ENCODE data around the gene AHDC1.

AHDC1 gene

DNA sequence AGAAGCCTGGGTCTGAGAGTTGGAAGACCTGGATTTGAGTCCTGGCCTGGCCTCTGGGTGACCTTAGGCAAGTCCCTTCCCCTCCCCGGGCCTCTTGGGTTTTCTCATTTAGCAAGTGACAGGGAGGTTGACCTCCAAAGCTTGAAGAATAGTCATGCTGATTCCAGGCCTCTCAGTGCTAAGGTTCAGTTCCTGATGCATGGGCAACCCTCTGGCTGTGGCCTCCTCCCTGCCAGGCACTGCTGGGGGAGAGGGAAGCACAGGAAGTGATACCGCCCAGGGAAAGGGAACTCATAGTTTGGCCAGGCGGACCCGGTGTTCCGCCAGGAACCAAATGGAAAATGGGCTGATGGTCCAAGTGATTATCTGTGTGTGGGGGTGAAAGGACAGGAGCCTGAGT lies 90.4 kb downstream of the AHDC1 start:
- no peaks in the 10 kb centered on the region for H3K79me2 ChIP-seq (ENCODE audit: low read length)
- DNase-seq = no peak
- H3K27ac ChIP-seq (ENCODE audit: low read length) = no peak overlapping the region
- H3K4me1 ChIP-seq (ENCODE audit: low read length) = peaks cover 8% of the 10 kb centered on the region; the same call in 1 of the 2 replicates
- no peaks in the 10 kb centered on the region for H4K20me1 ChIP-seq (ENCODE audit: insufficient read depth, low read length)
- no peaks in the 10 kb centered on the region for H3F3A ChIP-seq (ENCODE audit: insufficient read depth, low read length)
- TF ChIP-seq, protein P1, sequence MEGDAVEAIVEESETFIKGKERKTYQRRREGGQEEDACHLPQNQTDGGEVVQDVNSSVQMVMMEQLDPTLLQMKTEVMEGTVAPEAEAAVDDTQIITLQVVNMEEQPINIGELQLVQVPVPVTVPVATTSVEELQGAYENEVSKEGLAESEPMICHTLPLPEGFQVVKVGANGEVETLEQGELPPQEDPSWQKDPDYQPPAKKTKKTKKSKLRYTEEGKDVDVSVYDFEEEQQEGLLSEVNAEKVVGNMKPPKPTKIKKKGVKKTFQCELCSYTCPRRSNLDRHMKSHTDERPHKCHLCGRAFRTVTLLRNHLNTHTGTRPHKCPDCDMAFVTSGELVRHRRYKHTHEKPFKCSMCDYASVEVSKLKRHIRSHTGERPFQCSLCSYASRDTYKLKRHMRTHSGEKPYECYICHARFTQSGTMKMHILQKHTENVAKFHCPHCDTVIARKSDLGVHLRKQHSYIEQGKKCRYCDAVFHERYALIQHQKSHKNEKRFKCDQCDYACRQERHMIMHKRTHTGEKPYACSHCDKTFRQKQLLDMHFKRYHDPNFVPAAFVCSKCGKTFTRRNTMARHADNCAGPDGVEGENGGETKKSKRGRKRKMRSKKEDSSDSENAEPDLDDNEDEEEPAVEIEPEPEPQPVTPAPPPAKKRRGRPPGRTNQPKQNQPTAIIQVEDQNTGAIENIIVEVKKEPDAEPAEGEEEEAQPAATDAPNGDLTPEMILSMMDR (IDR thresholded peaks at IDR 0.05; ENCODE audit: low read length) = no peak
- TF ChIP-seq EZH2 (optimal IDR thresholded peaks at IDR 0.05; ENCODE audit: low read depth, low read length) (no peak), EZH2phosphoT487 (IDR thresholded peaks at IDR 0.05; ENCODE audit: low read length) (no peak)
- H3K9me3 ChIP-seq (replicated peaks; ENCODE audit: insufficient read depth, low read length) = no peaks in the 10 kb centered on the region
- H3K4me2 ChIP-seq (ENCODE audit: low read depth, low read length) = no peak overlapping the region
- no peaks in the 10 kb centered on the region for H3K36me3 ChIP-seq (replicated peaks; ENCODE audit: insufficient read depth, low read length)
- H3K9ac ChIP-seq (ENCODE audit: low read length) = no peak overlapping the region
- H3K27me3 ChIP-seq (replicated peaks; ENCODE audit: insufficient read depth, low read length) = no peaks in the 10 kb centered on the region
- no peak overlapping the region for H3K4me3 ChIP-seq (ENCODE audit: low read length)
- H3K9me2 ChIP-seq (replicated peaks; ENCODE audit: insufficient read depth, low read length) = no peaks in the 10 kb centered on the region
- H2AFZ ChIP-seq (ENCODE audit: low read length) = no peak overlapping the region

DNA sequence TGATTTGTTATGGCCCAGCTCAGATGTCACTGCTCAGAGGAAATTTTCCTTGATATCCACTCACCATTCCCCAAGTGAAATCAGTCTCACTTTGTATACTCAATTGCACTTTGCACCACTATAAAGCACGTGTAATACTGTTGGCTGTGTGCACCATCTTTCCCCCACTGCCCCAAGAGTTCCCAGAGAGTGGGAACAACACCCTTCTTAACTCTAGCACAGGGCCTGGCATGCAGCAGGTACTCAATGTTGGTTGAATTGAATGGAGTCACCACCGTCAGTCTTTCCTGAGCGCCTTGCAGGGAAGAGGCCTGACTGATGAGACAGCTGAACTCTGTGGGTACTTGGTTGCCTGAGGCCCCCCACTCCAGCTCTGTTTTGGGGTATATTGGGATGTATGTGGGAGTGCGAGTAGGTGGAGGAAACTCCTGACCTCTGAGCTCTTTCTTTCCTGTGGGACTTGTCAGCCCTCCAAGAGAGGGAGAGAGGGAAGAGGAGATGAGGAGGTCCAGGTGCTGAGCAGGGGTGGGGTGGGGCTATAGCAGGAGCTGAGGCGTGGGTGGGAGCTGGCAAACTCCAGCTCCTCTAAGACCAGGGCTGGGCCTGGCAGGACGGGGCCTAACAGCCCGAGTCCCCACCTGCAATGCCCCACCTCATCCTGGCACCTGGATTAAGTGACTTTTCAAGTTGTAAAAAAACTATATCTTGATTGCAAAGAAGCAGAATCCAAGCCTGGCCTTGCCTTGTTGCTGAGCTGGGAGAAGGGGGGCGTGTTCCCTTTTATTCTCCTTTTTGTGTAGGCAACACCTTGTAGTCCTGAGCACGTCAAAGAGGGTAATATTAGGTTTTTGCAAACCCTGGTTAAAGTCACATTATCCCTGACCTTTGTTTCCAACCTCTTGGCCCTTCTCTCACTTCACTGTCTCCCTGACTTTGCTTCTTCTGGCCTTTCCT lies 94.5 kb downstream of the AHDC1 start:
- H3K4me1 ChIP-seq (ENCODE audit: low read length) = no peaks in the 10 kb centered on the region
- no peaks in the 10 kb centered on the region for H3K9me2 ChIP-seq (replicated peaks; ENCODE audit: insufficient read depth, low read length)
- DNase-seq = no peak
- no peak overlapping the region for H3K27ac ChIP-seq (ENCODE audit: low read length)
- H2AFZ ChIP-seq (ENCODE audit: low read length) = no peak overlapping the region
- no peaks in the 10 kb centered on the region for H3K79me2 ChIP-seq (ENCODE audit: low read length)
- no peak overlapping the region for H3K4me3 ChIP-seq (ENCODE audit: low read length)
- H3K27me3 ChIP-seq (replicated peaks; ENCODE audit: insufficient read depth, low read length) = no peaks in the 10 kb centered on the region
- no peak overlapping the region for H3K9ac ChIP-seq (ENCODE audit: low read length)
- H4K20me1 ChIP-seq (ENCODE audit: insufficient read depth, low read length) = no peaks in the 10 kb centered on the region
- no peaks in the 10 kb centered on the region for H3K9me3 ChIP-seq (replicated peaks; ENCODE audit: insufficient read depth, low read length)
- no peak overlapping the region for H3K4me2 ChIP-seq (ENCODE audit: low read depth, low read length)
- TF ChIP-seq EZH2 (optimal IDR thresholded peaks at IDR 0.05; ENCODE audit: low read depth, low read length) (no peak), EZH2phosphoT487 (IDR thresholded peaks at IDR 0.05; ENCODE audit: low read length) (no peak)
- TF ChIP-seq, protein P1 (IDR thresholded peaks at IDR 0.05; ENCODE audit: low read length) = no peak
- no peaks in the 10 kb centered on the region for H3K36me3 ChIP-seq (replicated peaks; ENCODE audit: insufficient read depth, low read length)
- H3F3A ChIP-seq (ENCODE audit: insufficient read depth, low read length) = no peaks in the 10 kb centered on the region

DNA sequence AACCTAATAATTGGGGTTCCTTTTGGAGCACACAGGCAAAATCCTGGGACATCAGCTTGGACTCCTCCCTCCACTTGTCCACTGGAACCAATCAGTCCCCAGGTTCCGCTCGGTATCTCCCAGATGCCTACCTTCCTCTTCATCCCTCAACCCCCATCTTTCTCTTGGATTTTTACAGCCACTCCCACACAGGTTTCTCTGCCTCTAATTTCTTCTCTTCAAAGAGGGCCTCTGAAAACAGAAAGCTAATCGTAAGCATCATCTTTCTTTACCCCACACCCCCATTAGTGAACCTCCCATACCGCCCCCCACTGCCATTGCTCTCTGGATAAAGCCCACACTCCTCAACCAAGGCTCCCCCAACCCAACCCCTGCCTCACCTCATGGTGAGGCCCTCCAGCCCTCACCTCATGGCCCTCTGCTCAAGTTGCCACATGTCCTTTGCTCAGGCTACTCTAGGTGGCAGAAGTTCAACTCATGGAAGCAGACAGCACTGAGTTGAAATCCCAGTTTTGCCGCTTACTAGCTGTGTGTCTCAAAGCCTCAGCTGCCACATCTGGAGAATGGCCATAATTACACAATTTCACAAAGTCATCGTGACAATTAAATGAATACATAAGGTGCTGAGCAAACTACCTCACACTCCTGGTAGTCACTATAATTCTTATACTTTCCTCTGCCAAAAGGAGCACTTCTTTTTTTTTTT lies 95.8 kb downstream of the AHDC1 start:
- Histone ChIP-seq H2AFZ (ENCODE audit: low read length) (no peak overlapping the region), H3K4me2 (ENCODE audit: low read depth, low read length) (no peak overlapping the region), H4K20me1 (ENCODE audit: insufficient read depth, low read length) (no peaks in the 10 kb centered on the region), H3K27ac (ENCODE audit: low read length) (no peak overlapping the region), H3K27me3 (replicated peaks; ENCODE audit: insufficient read depth, low read length) (no peaks in the 10 kb centered on the region), H3F3A (ENCODE audit: insufficient read depth, low read length) (no peaks in the 10 kb centered on the region), H3K9ac (ENCODE audit: low read length) (no peak overlapping the region), H3K36me3 (replicated peaks; ENCODE audit: insufficient read depth, low read length) (no peaks in the 10 kb centered on the region), H3K9me3 (replicated peaks; ENCODE audit: insufficient read depth, low read length) (no peaks in the 10 kb centered on the region), H3K4me1 (ENCODE audit: low read length) (no peaks in the 10 kb centered on the region), H3K9me2 (replicated peaks; ENCODE audit: insufficient read depth, low read length) (no peaks in the 10 kb centered on the region), H3K79me2 (ENCODE audit: low read length) (no peaks in the 10 kb centered on the region), H3K4me3 (ENCODE audit: low read length) (no peak overlapping the region)
- TF ChIP-seq, protein P1 (IDR thresholded peaks at IDR 0.05; ENCODE audit: low read length) = no peak
- no peak for TF ChIP-seq EZH2 (optimal IDR thresholded peaks at IDR 0.05; ENCODE audit: low read depth, low read length)
- no peak for TF ChIP-seq EZH2phosphoT487 (IDR thresholded peaks at IDR 0.05; ENCODE audit: low read length)
- no peak for DNase-seq

Data from MM.1S (cell line).